Spleen (tissue), 11 donors: ENCODE data around the gene SLC8A1. TPM values are rescaled to one million over a fixed set of nuclear protein-coding genes. Genes with fewer than 3 reads are reported as not detected.

Experiments used
- DNase-seq: peaks from one replicate; pipeline ENCODE4 v3.0.0-alpha.2; 2020
- H3K27ac ChIP-seq, 8 donors: fragments of 200-600 bp; sonication (generic) in 7 of 8; 1 replicate in 4 of 8; 2 replicates in 4 of 8; pipeline versions ENCODE4 v1.5.0 to v1.8.0; 2016 to 2021; ENCODE audit warnings: inconsistent platforms in 4 of 8, mild to moderate bottlenecking in 4 of 8, moderate library complexity in 1 of 8
- H3K27me3 ChIP-seq, 7 donors: fragments of 200-600 bp; sonication (generic) in 6 of 7; replicated peaks in 1 of 7; 1 replicate in 4 of 7; 2 replicates in 3 of 7; pipeline versions ENCODE4 v1.5.0 to v1.8.0; 2016 to 2021; ENCODE audit warnings: inconsistent platforms in 3 of 7, mild to moderate bottlenecking in 1 of 7
- H3K36me3 ChIP-seq, 6 donors: fragments of 200-600 bp; sonication (generic) in 5 of 6; 1 replicate in 4 of 6; 2 replicates in 2 of 6; pipeline versions ENCODE4 v1.5.0 to v1.8.0; 2016 to 2021; ENCODE audit warnings: inconsistent platforms in 2 of 6
- H3K4me1 ChIP-seq, 6 donors: fragments of 200-600 bp; sonication (generic) in 5 of 6; 1 replicate in 3 of 6; 2 replicates in 3 of 6; pipeline versions ENCODE4 v1.5.0 to v1.8.0; 2016 to 2021; ENCODE audit warnings: inconsistent platforms in 3 of 6
- H3K4me3 ChIP-seq, 8 donors: fragments of 200-600 bp; sonication (generic) in 7 of 8; 1 replicate in 4 of 8; 2 replicates in 4 of 8; pipeline versions ENCODE4 v1.5.0 to v1.8.0; 2016 to 2021; ENCODE audit warnings: inconsistent platforms in 4 of 8, mild to moderate bottlenecking in 4 of 8, moderate library complexity in 2 of 8
- H3K9me3 ChIP-seq, 8 donors: fragments of 200-600 bp; sonication (generic) in 7 of 8; 1 replicate in 4 of 8; 2 replicates in 4 of 8; pipeline versions ENCODE4 v1.5.0 to v1.8.0; 2016 to 2021; ENCODE audit warnings: inconsistent platforms in 4 of 8
- POLR2A ChIP-seq, 3 donors: fragments of 450-650 bp; IDR thresholded peaks; one replicate each; pipeline ENCODE4 v1.5.1; 2017; ENCODE audit warnings: antibody characterized with exemption in 3 of 3, mild to moderate bottlenecking in 1 of 3
- POLR2AphosphoS5 ChIP-seq, 3 donors: sonication (generic); formaldehyde crosslinking; IDR thresholded peaks; one replicate each; pipeline ENCODE4 v1.5.1; 2017; ENCODE audit warnings: antibody characterized with exemption in 3 of 3
- WGBS, 5 donors: extraction: QIAGEN DNeasy Blood & Tissue Kit in 3 of 5; methylation state at CpG; one replicate each; pipeline versions ENCODE4 v1.1.5 to v1.1.7; 2013 to 2018; 5-methylcytosine and 5-hydroxymethylcytosine counted together
- intact Hi-C: fragments of 100-400 bp; cut with DNase I; formaldehyde crosslinking; loops from one replicate; pipeline ENCODE4 v1.15.0; 2023; ENCODE audit warnings: low total_unique reads
- polyA plus RNA-seq, 3 donors: library from polyadenylated mRNA; stranded (reverse); fragments of 200-250 nt; gene quantifications; one replicate each; pipeline ENCODE4 v1.2.1, GENCODE V29; 2013
- total RNA-seq, 7 donors: library from RNA; depleted of rRNA in 3 of 7; stranded (reverse); fragments of >200 nt in 3 of 7; fragmentation: NEBNext Ultra II Directional in 4 of 7; extraction: Animal tissue kit (Norgen Biotek cat#: 25700) in 4 of 7; gene quantifications; one replicate each; pipeline versions ENCODE4 v1.1.0 to v1.2.1, GENCODE V29; 2016 to 2021
- TF ChIP-seq, protein P1 (sequence below), 11 experiments: fragments of 200-600 bp in 7 of 11; fragments of 450-650 bp in 4 of 11; sonication (generic) in 4 of 11; IDR thresholded peaks in 8 of 11; conservative IDR thresholded peaks in 3 of 11; 1 replicate in 7 of 11; 2 replicates in 4 of 11; pipeline versions ENCODE4 v1.4.0 to v1.8.0; 2016 to 2021; ENCODE audit warnings: antibody characterized with exemption in 11 of 11, inconsistent platforms in 4 of 11, mild to moderate bottlenecking in 1 of 11
- donor health status: healthy with polysubstance abuse.
- donor health status: DM: no; HTN: no; CAD: no; lungs with moderate emphysema.
- donor health status: DM: no; HTN: no; CAD: no.
- donor health status: Bipolar disorder and iron deficiency.
- donor health status: healthy.
- donor health status: DM: no; HTN: no; CAD: no.
- donor health status: DM: yes; HTN: yes; CAD: no.

SLC8A1 gene
- total and polyA plus RNA-seq, 10 donors = 0.36 to 86.0 (median 58.3) TPM

DNA sequence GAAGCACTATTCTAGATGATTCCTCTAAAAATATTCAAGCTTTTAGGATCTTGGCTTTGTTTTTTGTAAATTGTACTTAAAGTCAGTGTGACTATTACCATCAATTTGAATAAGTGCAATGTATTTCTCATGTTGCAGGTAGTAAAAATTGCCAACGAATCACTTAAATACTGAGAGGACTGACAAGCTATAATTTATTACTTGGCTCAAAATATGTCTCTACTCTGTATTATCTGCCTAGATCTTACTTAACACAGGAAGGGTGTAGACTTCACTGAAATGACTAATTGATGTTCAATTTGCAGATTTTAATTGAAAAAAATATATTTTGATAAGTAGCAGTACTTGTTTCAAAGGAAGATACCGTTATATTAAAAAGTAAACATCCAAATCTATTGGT lies 202.3 kb downstream of the SLC8A1 start:
- WGBS, 5 donors = 47 to 66% (median 54%) methylated on average over 2 of the region's 2 CpGs
- Histone ChIP-seq H3K4me3 (no peak overlapping the region), H3K27me3 (no peaks in the 10 kb centered on the region), H3K4me1 (peaks cover 0 to 3% (median 0%) of the 10 kb centered on the region in 6 donors), H3K36me3 (no peaks in the 10 kb centered on the region), H3K9me3 (no peaks in the 10 kb centered on the region), H3K27ac (no peak overlapping the region)
- intact Hi-C loops = no loop called here
- TF ChIP-seq, protein P1, sequence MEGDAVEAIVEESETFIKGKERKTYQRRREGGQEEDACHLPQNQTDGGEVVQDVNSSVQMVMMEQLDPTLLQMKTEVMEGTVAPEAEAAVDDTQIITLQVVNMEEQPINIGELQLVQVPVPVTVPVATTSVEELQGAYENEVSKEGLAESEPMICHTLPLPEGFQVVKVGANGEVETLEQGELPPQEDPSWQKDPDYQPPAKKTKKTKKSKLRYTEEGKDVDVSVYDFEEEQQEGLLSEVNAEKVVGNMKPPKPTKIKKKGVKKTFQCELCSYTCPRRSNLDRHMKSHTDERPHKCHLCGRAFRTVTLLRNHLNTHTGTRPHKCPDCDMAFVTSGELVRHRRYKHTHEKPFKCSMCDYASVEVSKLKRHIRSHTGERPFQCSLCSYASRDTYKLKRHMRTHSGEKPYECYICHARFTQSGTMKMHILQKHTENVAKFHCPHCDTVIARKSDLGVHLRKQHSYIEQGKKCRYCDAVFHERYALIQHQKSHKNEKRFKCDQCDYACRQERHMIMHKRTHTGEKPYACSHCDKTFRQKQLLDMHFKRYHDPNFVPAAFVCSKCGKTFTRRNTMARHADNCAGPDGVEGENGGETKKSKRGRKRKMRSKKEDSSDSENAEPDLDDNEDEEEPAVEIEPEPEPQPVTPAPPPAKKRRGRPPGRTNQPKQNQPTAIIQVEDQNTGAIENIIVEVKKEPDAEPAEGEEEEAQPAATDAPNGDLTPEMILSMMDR (IDR thresholded peaks at IDR 0.05 in 8 of 11, conservative IDR thresholded peaks at IDR 0.05 in 3 of 11) = no peak
- TF ChIP-seq POLR2AphosphoS5 (IDR thresholded peaks at IDR 0.05) (no peak), POLR2A (IDR thresholded peaks at IDR 0.05) (no peak)
- no peak for DNase-seq

DNA sequence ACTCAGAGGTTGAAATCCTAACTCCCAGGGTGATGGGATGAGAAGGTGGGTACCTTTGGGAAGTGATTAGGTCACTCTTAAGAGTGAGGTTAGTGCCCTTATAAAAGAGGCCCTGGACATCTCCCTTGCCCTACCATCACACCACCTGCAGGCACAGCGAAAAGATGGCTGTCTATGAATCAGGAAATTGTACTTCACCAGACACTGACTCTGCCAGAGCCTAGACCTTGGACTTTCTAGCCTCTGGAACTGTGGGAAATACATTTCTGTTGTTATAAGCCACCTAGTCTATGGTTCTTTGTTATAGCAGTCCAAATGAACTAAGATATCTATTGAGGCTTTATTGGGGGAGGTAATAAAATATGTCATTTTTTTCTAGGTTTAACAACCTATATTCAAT lies 203.6 kb downstream of the SLC8A1 start:
- intact Hi-C loops = no loop called here
- Histone ChIP-seq H3K36me3 (no peaks in the 10 kb centered on the region), H3K4me3 (no peak overlapping the region), H3K4me1 (peaks cover 0 to 11% (median 0%) of the 10 kb centered on the region in 6 donors), H3K27ac (no peak overlapping the region), H3K27me3 (no peaks in the 10 kb centered on the region), H3K9me3 (no peaks in the 10 kb centered on the region)
- no peak for DNase-seq
- WGBS, 5 donors = 55 to 84% (median 71%) methylated on average over 1 of the region's 1 CpG
- no peak for TF ChIP-seq POLR2AphosphoS5 (IDR thresholded peaks at IDR 0.05)
- TF ChIP-seq POLR2A (IDR thresholded peaks at IDR 0.05) = no peak
- TF ChIP-seq, protein P1 (IDR thresholded peaks at IDR 0.05 in 8 of 11, conservative IDR thresholded peaks at IDR 0.05 in 3 of 11) = no peak

DNA sequence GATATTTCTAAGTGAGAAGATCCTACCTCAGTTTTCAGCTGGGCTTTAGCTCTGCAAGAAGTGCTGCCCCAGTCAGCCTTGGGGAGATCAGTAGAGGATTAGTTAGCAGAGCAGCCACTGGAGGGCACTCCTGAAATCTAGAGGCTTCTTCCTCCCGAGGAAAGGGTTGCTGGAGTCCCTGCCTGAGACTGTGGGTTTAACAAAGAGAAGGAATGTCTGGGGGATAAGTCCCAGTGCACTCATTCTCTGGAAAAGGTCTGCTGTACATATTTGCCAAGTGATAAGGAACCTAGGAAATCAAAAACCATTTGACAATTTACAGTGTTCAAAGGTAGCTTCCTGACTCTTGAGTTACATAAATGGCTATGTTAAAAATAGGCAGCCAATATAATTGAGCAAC lies 207.2 kb downstream of the SLC8A1 start:
- no peak for DNase-seq
- intact Hi-C loops = no loop called here

DNA sequence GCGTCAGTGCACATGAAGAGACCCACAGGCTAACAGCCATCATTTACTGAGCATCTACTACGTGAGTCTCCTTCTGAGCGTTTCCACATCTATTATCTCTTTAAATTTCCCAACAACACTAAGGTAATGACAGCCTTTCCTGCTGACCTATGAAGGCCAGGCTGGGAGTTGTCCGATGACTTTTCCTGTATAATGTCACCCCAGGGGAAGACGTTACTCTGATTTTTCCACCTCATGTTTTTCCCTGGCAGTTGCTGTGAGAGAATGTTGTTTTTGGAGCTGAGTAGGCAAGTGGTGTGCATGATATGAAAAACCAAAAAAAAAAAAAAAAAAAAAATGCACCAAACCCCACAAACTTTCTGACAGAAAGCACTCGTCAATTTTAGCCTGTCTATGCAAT lies 207.6 kb downstream of the SLC8A1 start:
- intact Hi-C loops = no loop called here
- no peak for TF ChIP-seq POLR2AphosphoS5 (IDR thresholded peaks at IDR 0.05)
- no peak for TF ChIP-seq POLR2A (IDR thresholded peaks at IDR 0.05)
- TF ChIP-seq, protein P1 (IDR thresholded peaks at IDR 0.05 in 8 of 11, conservative IDR thresholded peaks at IDR 0.05 in 3 of 11) = no peak

More for the DNA sequence above, 207.2 kb downstream of the SLC8A1 start:
- Histone ChIP-seq H3K36me3 (no peaks in the 10 kb centered on the region), H3K4me1 (peaks cover 0 to 15% (median 0%) of the 10 kb centered on the region in 6 donors), H3K4me3 (no peak overlapping the region), H3K9me3 (no peaks in the 10 kb centered on the region), H3K27me3 (no peaks in the 10 kb centered on the region), H3K27ac (no peak overlapping the region)
- WGBS, 5 donors = 4 to 10% (median 6%) methylated on average over 1 of the region's 1 CpG
- TF ChIP-seq POLR2A (IDR thresholded peaks at IDR 0.05) = no peak
- TF ChIP-seq, protein P1 (IDR thresholded peaks at IDR 0.05 in 8 of 11, conservative IDR thresholded peaks at IDR 0.05 in 3 of 11) = peak in 7 of 11 experiments; percentile 13 to 38 (median 24)

More for the DNA sequence above, 207.6 kb downstream of the SLC8A1 start:
- peaks cover 0 to 16% (median 0%) of the 10 kb centered on the region in 6 donors for H3K4me1 ChIP-seq
- H3K27me3 ChIP-seq = no peaks in the 10 kb centered on the region
- no peaks in the 10 kb centered on the region for H3K9me3 ChIP-seq
- H3K36me3 ChIP-seq = no peaks in the 10 kb centered on the region
- no peak for DNase-seq
- H3K27ac ChIP-seq = no peak overlapping the region
- no peak overlapping the region for H3K4me3 ChIP-seq
- WGBS, 5 donors = 58 to 73% (median 59%) methylated on average over 6 of the region's 6 CpGs
